Osteocyte (in vitro differentiated cells): Measurements from ENCODE around the gene CRMP1. TPM values are rescaled to one million over a fixed set of nuclear protein-coding genes. Genes with fewer than 3 reads are reported as not detected.

Experiments used
- DNase-seq: peaks from one replicate; pipeline ENCODE4 v3.0.0; 2021; ENCODE audit warnings: mixed read lengths; ENCODE audit not compliant: unreplicated experiment; ENCODE audit errors: extremely low spot score
- H3K27ac Mint-ChIP-seq: one replicate; pipeline ENCODE4 v1.8.0; 2021; ENCODE audit warnings: mild to moderate bottlenecking, mixed read lengths; ENCODE audit not compliant: unreplicated experiment
- H3K27me3 Mint-ChIP-seq: one replicate; pipeline ENCODE4 v1.8.0; 2021; ENCODE audit warnings: mixed read lengths; ENCODE audit not compliant: unreplicated experiment
- H3K36me3 Mint-ChIP-seq: one replicate; pipeline ENCODE4 v1.8.0; 2021; ENCODE audit warnings: mixed read lengths; ENCODE audit not compliant: unreplicated experiment
- H3K4me1 Mint-ChIP-seq: one replicate; pipeline ENCODE4 v1.8.0; 2021; ENCODE audit warnings: mixed read lengths; ENCODE audit not compliant: unreplicated experiment
- H3K4me3 Mint-ChIP-seq: one replicate; pipeline ENCODE4 v1.8.0; 2021; ENCODE audit warnings: mild to moderate bottlenecking, moderate library complexity, mixed read lengths; ENCODE audit not compliant: unreplicated experiment
- H3K9me3 Mint-ChIP-seq: one replicate; pipeline ENCODE4 v1.8.0; 2021; ENCODE audit warnings: mixed read lengths; ENCODE audit not compliant: unreplicated experiment
- CTCF ChIP-seq: fragments of 200-600 bp; sonication (generic); IDR thresholded peaks from 2 replicates; pipeline ENCODE4 v1.5.0; 2021; ENCODE audit warnings: antibody characterized with exemption, mild to moderate bottlenecking, moderate library complexity
- total RNA-seq: library from RNA; stranded (reverse); gene quantifications from 2 replicates; pipeline ENCODE4 v1.2.1, GENCODE V29; 2021

Gene CRMP1
- total RNA-seq, 1 donor from 2014 or later = 24.5 TPM

- H3K4me1 Mint-ChIP-seq = no peaks in the 10 kb centered on the region
- DNase-seq = no peak
- TF ChIP-seq CTCF = no peak
- H3K4me3 Mint-ChIP-seq = no peak overlapping the region
- H3K27me3 Mint-ChIP-seq = peaks cover 30% of the 10 kb centered on the region
- H3K9me3 Mint-ChIP-seq = no peaks in the 10 kb centered on the region
- no peak overlapping the region for H3K27ac Mint-ChIP-seq
- H3K36me3 Mint-ChIP-seq = no peaks in the 10 kb centered on the region
Observed at GRCh38 chr4:5921101-5921980, 28.5 kb upstream of the CRMP1 start.

GRCh38 chr4:5919571-5919970 lies 26.7 kb upstream of the CRMP1 start:
- TF ChIP-seq CTCF = no peak

GRCh38 chr4:5919044-5919443 lies 26.2 kb upstream of the CRMP1 start:
- TF ChIP-seq CTCF = no peak
- Mint-ChIP-seq H3K36me3 (no peaks in the 10 kb centered on the region), H3K9me3 (no peaks in the 10 kb centered on the region), H3K4me1 (no peaks in the 10 kb centered on the region), H3K27me3 (peaks cover 34% of the 10 kb centered on the region), H3K27ac (no peak overlapping the region), H3K4me3 (no peak overlapping the region)
- DNase-seq = no peak

More at GRCh38 chr4:5919571-5919970, 26.7 kb upstream of the CRMP1 start:
- DNase-seq = no peak
- H3K27ac Mint-ChIP-seq = no peak overlapping the region
- no peak overlapping the region for H3K4me3 Mint-ChIP-seq
- H3K4me1 Mint-ChIP-seq = no peaks in the 10 kb centered on the region
- H3K36me3 Mint-ChIP-seq = no peaks in the 10 kb centered on the region
- peaks cover 32% of the 10 kb centered on the region for H3K27me3 Mint-ChIP-seq
- H3K9me3 Mint-ChIP-seq = no peaks in the 10 kb centered on the region

- peaks cover 40% of the 10 kb centered on the region for H3K27me3 Mint-ChIP-seq
- no peaks in the 10 kb centered on the region for H3K36me3 Mint-ChIP-seq
Observed at GRCh38 chr4:5918331-5918985, 25.6 kb upstream of the CRMP1 start.

More at GRCh38 chr4:5918331-5918985, 25.6 kb upstream of the CRMP1 start:
- no peak for TF ChIP-seq CTCF
- Mint-ChIP-seq H3K27ac (no peak overlapping the region), H3K9me3 (no peaks in the 10 kb centered on the region), H3K4me1 (no peaks in the 10 kb centered on the region), H3K4me3 (no peak overlapping the region)
- DNase-seq = no peak
